Fibroblast of villous mesenchyme (primary cell): ENCODE data around the gene NDUFA11. TPM values are rescaled to one million over a fixed set of nuclear protein-coding genes. Genes with fewer than 3 reads are reported as not detected.
A peak's percentile ranks its signal among the peaks of the same experiment; 100 is the strongest.
"Not testable (repeated sequence)": the region's sequence is repeated elsewhere in the genome, so short reads cannot be mapped to it uniquely, and the experiment has no call there.

Experiments used
- DNase-seq: peaks from one replicate; pipeline ENCODE4 v3.0.0-alpha.2; 2010; ENCODE audit warnings: low read depth
- H3K4me3 ChIP-seq: 2 replicates; pipeline ENCODE4 v1.5.1; 2011; ENCODE audit warnings: low read depth, mild to moderate bottlenecking, low read length
- CTCF ChIP-seq: IDR thresholded peaks from 2 replicates; pipeline ENCODE4 v1.5.1; 2012; ENCODE audit warnings: low read depth, mild to moderate bottlenecking, low read length; ENCODE audit not compliant: insufficient read depth
- total RNA-seq: library from RNA; depleted of rRNA; stranded (reverse); fragments of >200 nt; gene quantifications from 2 replicates; pipeline ENCODE4 v1.2.3, GENCODE V29; 2012

NDUFA11 gene
- total RNA-seq, 1 donor, result 257 TPM

- TF ChIP-seq CTCF, result no peak
- no peak overlapping the region for H3K4me3 ChIP-seq
- DNase-seq, result no peak
Measured at GRCh38 chr19:5890099-5890498, 13.5 kb downstream of the NDUFA11 start.

GRCh38 chr19:5889288-5889971 is 14.2 kb downstream of the NDUFA11 start:
- DNase-seq, result peak; percentile 72
- no peak overlapping the region for H3K4me3 ChIP-seq
- TF ChIP-seq CTCF, result no peak

GRCh38 chr19:5884065-5884811 is 19.4 kb downstream of the NDUFA11 start:
- DNase-seq, H3K4me3 ChIP-seq: not testable (repeated sequence)

GRCh38 chr19:5883157-5883873 is 20.3 kb downstream of the NDUFA11 start:
- H3K4me3 ChIP-seq, DNase-seq: not testable (repeated sequence)

GRCh38 chr19:5882421-5882968 is 21.1 kb downstream of the NDUFA11 start:
- TF ChIP-seq CTCF, result no peak
- peak; percentile 65 for DNase-seq
- H3K4me3 ChIP-seq, result no peak overlapping the region

GRCh38 chr19:5881543-5882299 is 21.9 kb downstream of the NDUFA11 start:
- TF ChIP-seq CTCF, result no peak
- no peak overlapping the region for H3K4me3 ChIP-seq
- no peak for DNase-seq

- no peak for TF ChIP-seq CTCF
- peak; percentile 80 for DNase-seq
- H3K4me3 ChIP-seq, result no peak overlapping the region
Measured at GRCh38 chr19:5880604-5881078, 22.9 kb downstream of the NDUFA11 start.
